Activated CD8-positive, alpha-beta memory T cell treated with anti-CD3 and anti-CD28 coated beads, Interleukin-2, amount 10 ng/mL, durations not matched to agents 7 days and 5 days (primary cell): ENCODE data around the gene AP1S1. TPM values are rescaled to one million over a fixed set of nuclear protein-coding genes. Genes with fewer than 3 reads are reported as not detected.
A peak's percentile ranks its signal among the peaks of the same experiment; 100 is the strongest.
"Not testable (repeated sequence)": the region's sequence is repeated elsewhere in the genome, so short reads cannot be mapped to it uniquely, and the experiment has no call there.

ENCODE experiments used
- ATAC-seq: fragments of 150-1000 bp; cut with Tn5 transposase; one replicate; pipeline ENCODE4 v1.10.0; 2021; ENCODE audit warnings: moderate library complexity
- CTCF ChIA-PET: fragments of 350-600 bp; sonication (Branson Sonifier 250); formaldehyde crosslinking; loops from one replicate; lab custom pipeline; 2021; ENCODE audit warnings: antibody characterized with exemption; lab: Charles Lee
- DNase-seq: peaks from one replicate; pipeline ENCODE4 v3.0.0-alpha.2; 2020
- H3K27ac Mint-ChIP-seq: one replicate; pipeline ENCODE4 v1.8.0; 2021; ENCODE audit warnings: mild to moderate bottlenecking, mixed read lengths
- H3K27me3 Mint-ChIP-seq: one replicate; pipeline ENCODE4 v1.8.0; 2021; ENCODE audit warnings: mixed read lengths
- H3K36me3 Mint-ChIP-seq: one replicate; pipeline ENCODE4 v1.8.0; 2021; ENCODE audit warnings: mild to moderate bottlenecking, mixed read lengths
- H3K4me1 Mint-ChIP-seq: one replicate; pipeline ENCODE4 v1.8.0; 2021; ENCODE audit warnings: mixed read lengths
- H3K4me3 Mint-ChIP-seq: one replicate; pipeline ENCODE4 v1.8.0; 2021; ENCODE audit warnings: mild to moderate bottlenecking, moderate library complexity, mixed read lengths
- H3K9me3 Mint-ChIP-seq: one replicate; pipeline ENCODE4 v1.8.0; 2022; ENCODE audit warnings: low read depth, mixed read lengths
- total RNA-seq, 2 experiments: library from RNA; stranded (reverse); gene quantifications; one replicate each; pipeline ENCODE4 v1.2.3, GENCODE V29; 2021

AP1S1 gene
- total RNA-seq, 2 experiments from 2014 or later = 49.9 to 51.7 TPM

DNA sequence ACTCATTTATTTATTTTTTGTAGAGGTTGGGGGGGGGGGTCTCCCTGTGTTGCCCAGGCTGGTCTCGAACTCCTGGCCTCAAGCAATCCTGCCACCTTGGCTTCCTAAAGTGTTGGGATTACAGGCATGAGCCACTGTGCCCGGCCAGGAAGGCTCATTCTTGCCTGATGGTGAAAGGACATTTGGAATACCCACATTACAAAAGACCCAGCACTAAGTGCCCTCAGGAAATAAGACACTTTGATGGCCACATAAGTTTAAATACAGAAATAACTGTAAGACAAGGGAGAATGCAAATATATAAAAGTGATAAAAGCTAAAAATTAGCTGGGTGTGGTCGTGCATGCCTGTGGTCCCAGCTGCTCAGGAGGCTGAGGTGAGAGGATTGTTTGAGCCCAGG lies 35.4 kb upstream of the AP1S1 start:
- Mint-ChIP-seq H3K27me3 (peaks cover 40% of the 10 kb centered on the region), H3K27ac (no peak overlapping the region), H3K36me3 (no peaks in the 10 kb centered on the region), H3K4me1 (peaks cover 9% of the 10 kb centered on the region), H3K4me3 (no peak overlapping the region), H3K9me3 (no peaks in the 10 kb centered on the region)
- ATAC-seq (no peak), DNase-seq (no peak)
- CTCF ChIA-PET = interaction anchor here (1.0 to 1.7 kb wide), 2 partner anchors 23 to 25 kb away, joined by 3 to 5 read pairs; no protein-coding TSS in a partner anchor

DNA sequence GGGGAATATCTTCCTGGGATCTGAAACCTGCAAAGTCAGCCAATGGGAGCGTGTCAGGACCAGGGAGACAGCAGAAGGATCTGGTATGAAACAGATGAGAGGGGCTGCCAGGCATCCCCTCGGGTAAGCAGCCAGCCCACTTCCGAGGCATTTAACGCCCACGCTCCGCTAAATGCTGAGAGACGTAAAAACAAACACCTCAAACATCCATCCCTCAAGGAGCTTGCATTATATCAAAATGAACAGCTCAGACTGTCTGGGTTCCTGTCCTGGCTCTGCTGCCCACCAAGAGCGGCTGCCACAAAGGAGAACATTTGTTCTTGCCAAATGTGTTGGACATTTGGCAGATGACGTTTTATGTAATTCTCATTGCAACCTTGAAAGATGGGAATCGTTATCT lies 34.4 kb upstream of the AP1S1 start:
- no peak for DNase-seq

DNA sequence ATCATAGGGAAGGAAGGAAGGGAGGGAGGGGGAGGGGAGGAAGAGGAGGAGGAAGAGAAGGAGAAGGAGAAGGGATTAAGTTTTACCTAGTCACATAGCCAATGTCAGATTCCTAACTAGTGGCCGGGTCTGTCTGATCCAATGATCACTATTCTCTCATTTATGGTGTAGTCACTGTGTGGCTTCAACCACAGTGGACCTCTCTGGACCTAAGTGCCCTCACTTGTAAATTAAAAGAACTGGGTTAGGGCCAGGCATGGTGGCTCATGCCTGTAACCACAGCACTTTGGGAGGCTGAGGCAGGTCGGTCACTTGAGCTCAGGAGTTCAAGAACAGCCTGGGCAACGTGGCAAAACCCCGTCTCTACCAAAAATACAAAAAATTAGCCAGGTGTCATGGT lies 34.0 kb upstream of the AP1S1 start:
- H3K9me3 Mint-ChIP-seq = no peaks in the 10 kb centered on the region
- H3K4me1 Mint-ChIP-seq = peaks cover 19% of the 10 kb centered on the region
- DNase-seq (no peak), ATAC-seq (no peak)
- H3K36me3 Mint-ChIP-seq = no peaks in the 10 kb centered on the region
- H3K27ac Mint-ChIP-seq = no peak overlapping the region
- H3K27me3 Mint-ChIP-seq = peaks cover 48% of the 10 kb centered on the region
- H3K4me3 Mint-ChIP-seq = no peak overlapping the region
- CTCF ChIA-PET = interaction anchor here (1.3 to 1.6 kb wide), 2 partner anchors 18 to 21 kb away, joined by 3 to 5 read pairs; no protein-coding TSS in a partner anchor

More for the DNA sequence above, 34.4 kb upstream of the AP1S1 start:
- H3K4me1 Mint-ChIP-seq = peaks cover 16% of the 10 kb centered on the region
- no peaks in the 10 kb centered on the region for H3K9me3 Mint-ChIP-seq
- CTCF ChIA-PET = interaction anchor here (0.6 to 1.7 kb wide), 5 partner anchors 18 to 30 kb away, joined by 3 to 5 read pairs (median 4); no protein-coding TSS in a partner anchor
- H3K4me3 Mint-ChIP-seq = no peak overlapping the region
- H3K36me3 Mint-ChIP-seq = no peaks in the 10 kb centered on the region
- peaks cover 45% of the 10 kb centered on the region for H3K27me3 Mint-ChIP-seq
- H3K27ac Mint-ChIP-seq = no peak overlapping the region
- ATAC-seq = no peak

DNA sequence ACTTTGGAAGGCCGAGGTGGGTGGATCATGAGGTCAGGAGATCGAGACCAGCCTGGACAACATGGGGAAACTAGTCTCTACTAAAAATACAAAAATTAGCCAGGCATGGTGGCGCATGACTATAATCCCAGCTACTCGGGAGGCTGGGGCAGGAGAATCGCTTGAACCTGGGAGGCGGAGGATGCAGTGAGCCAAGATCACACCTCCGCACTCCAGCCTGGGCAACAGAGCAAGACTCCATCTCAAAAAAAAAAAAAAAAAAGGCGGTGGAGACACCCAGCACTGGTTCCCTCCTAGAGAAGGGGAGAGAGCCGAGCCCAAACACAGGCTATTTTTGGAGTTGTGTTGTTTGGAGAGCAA lies 32.7 kb upstream of the AP1S1 start:
- Mint-ChIP-seq H3K4me1 (peaks cover 31% of the 10 kb centered on the region), H3K4me3 (peak overlapping the region; percentile 54), H3K27me3 (peaks cover 52% of the 10 kb centered on the region)
- CTCF ChIA-PET, H3K9me3 Mint-ChIP-seq, H3K36me3 Mint-ChIP-seq, H3K27ac Mint-ChIP-seq, DNase-seq, ATAC-seq: not testable (repeated sequence)

DNA sequence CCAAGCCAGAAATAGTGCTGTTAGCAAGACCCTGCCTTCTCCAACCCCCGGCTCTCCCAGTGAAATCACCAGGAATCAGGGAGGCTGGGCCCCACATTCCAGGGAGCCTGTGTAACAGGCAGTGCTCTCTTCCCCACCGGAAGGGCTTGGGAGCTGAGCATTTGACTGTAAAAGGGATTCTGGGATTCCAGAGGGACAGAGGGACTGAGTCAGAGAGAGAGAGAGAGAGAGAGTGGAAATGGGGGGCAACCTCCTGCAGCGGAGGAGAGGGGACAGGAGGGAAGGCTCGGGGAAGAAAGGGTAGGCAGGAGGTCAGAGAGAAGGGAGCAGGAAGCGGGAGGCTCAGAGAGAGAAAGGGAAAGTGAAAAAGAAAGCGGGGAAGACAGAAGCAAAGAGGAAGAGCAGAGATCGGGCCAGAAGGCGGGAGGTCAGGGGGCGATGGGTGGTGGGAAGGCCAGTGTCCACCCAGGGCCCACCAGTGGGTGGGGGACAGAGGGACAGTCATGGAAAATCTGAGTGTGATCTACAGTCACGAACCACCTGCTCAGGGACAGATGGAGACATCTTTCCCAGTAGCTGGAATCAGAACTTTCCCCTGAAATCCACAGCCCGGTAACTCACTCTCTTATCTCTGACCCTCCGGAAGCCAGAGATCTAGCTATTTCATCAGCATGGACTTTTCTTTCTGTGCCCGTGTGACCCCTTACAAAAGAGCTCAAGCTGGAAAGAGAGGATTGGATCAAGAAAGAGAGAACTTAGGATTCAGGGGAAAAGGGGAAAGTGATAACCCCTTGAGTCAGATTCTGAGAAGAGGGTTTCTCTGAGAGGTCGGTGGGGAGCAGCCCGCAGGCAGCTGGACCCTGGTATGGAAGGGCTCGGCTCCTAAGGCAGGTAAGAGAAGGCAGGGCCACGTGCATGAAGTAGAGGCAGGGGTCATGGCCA lies 32.0 kb upstream of the AP1S1 start:
- no peak for DNase-seq
- Mint-ChIP-seq H3K36me3 (no peaks in the 10 kb centered on the region), H3K4me1 (peaks cover 37% of the 10 kb centered on the region), H3K27me3 (peaks cover 56% of the 10 kb centered on the region), H3K4me3 (peak overlapping the region; percentile 54), H3K9me3 (no peaks in the 10 kb centered on the region), H3K27ac (no peak overlapping the region)
- CTCF ChIA-PET = interaction anchor here (0.7 to 1.1 kb wide), 4 partner anchors 12 to 37 kb away, joined by 3 to 4 read pairs (median 3); partner anchors contain the start of gene TRIM56
- ATAC-seq = no peak

DNA sequence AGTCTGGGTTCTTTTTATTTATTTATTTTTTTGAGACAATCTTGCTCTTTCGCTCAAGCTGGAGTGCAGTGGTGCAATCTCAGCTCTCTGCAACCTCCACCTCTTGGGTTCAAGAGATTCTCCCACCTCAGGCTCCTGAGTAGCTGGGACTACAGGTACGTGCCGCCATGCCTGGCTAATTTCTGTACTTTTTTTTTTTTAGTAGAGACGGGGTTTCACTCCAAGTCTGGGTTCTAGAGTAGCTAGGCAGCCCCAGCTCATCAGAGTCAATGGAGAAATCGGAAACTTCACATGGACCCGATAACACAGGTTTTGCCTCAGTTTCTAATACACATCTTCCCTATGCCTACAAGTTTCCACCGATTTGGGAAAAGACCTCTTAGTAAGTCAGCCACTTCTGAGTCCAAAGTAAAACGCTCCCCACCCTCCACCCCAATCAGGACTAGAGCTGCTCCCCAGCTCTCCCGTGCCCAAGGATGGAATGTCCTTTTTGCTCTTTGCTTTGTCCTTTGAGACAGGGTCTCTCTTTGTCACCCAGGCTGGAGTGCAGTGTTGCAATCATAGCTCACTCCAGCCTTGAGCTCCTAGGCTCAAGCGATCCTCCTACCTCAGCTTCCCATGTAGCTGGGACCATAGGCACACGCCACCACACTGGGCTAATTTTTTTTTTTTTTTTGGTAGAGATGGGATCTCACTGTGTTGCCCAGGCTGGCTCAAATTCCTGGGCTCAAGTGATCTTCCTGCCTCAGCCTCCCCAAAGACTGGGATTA lies 31.2 kb upstream of the AP1S1 start:
- DNase-seq (no peak), ATAC-seq (no peak)
- Mint-ChIP-seq H3K27me3 (peaks cover 63% of the 10 kb centered on the region), H3K9me3 (no peaks in the 10 kb centered on the region), H3K27ac (no peak overlapping the region), H3K4me3 (no peak overlapping the region), H3K4me1 (peaks cover 44% of the 10 kb centered on the region), H3K36me3 (no peaks in the 10 kb centered on the region)
- CTCF ChIA-PET = interaction anchor here (0.6 to 1.1 kb wide), 5 partner anchors 11 to 350 kb away, joined by 3 to 4 read pairs (median 3); partner anchors contain the start of gene TRIM56

DNA sequence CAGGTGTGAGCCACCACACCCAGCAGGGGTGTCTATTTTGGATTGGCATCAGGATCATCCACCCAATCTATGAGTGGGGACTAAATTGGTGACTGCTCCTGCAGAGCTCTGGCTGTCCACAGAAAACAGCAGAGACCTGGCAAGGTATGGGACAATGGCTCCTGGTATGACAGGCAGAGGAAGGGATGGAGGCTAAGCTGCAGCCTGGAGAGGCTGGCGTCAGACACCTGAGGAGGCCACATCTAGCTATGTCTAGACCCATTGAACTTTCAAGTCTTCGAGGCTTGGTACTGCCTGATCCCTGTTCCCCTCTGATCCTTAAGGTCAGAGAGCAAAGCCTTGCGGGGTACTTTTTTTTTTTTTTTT lies 30.6 kb upstream of the AP1S1 start:
- DNase-seq = no peak
- Mint-ChIP-seq H3K4me3 (no peak overlapping the region), H3K27ac (no peak overlapping the region), H3K27me3 (peaks cover 67% of the 10 kb centered on the region), H3K36me3 (no peaks in the 10 kb centered on the region), H3K4me1 (peaks cover 47% of the 10 kb centered on the region), H3K9me3 (no peaks in the 10 kb centered on the region)
- ATAC-seq = no peak
- CTCF ChIA-PET = interaction anchor here (0.6 kb wide), 1 partner anchor 351 kb away, joined by 3 read pairs; no protein-coding TSS in a partner anchor

DNA sequence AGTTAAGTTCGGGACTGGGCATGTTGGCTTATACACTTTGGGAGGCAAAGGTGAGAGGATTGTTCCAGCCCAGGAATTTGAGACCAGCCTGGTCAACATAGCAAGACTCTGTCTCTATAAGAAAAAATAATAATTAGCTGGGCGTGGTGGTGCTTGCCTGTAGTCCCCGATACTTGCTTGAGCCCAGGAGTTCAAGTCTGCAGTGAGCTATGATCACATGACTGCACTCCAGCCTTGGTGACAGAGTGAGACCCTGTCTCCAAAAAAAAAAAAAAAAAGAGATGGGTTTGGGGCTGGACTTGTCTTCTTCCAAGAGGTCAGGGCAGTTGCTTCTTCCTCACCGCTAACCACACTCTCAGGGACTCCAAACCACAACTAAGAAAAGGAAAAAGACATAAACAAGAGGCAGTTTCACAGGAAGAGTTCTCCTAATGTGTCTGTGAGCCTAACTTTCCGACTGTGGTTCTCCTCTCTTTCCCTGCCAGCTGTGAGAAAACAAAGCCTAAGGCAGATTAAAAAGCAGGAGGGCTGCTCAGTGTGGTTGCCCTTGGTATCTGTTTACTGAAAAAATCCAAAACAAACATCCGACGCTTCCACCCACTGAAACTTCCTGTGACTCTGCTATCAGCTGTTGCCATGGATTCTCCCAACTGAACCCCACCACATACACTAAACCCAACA lies 29.8 kb upstream of the AP1S1 start:
- ATAC-seq = no peak
- H3K27ac Mint-ChIP-seq = peak overlapping the region; percentile 56
- H3K36me3 Mint-ChIP-seq = no peaks in the 10 kb centered on the region
- H3K4me3 Mint-ChIP-seq = no peak overlapping the region
- DNase-seq = no peak
- H3K27me3 Mint-ChIP-seq = peaks cover 64% of the 10 kb centered on the region
- no peaks in the 10 kb centered on the region for H3K9me3 Mint-ChIP-seq
- CTCF ChIA-PET = interaction anchor here (1.4 to 1.7 kb wide), 2 partner anchors 46 to 158 kb away, joined by 3 to 5 read pairs; no protein-coding TSS in a partner anchor
- H3K4me1 Mint-ChIP-seq = peaks cover 47% of the 10 kb centered on the region

DNA sequence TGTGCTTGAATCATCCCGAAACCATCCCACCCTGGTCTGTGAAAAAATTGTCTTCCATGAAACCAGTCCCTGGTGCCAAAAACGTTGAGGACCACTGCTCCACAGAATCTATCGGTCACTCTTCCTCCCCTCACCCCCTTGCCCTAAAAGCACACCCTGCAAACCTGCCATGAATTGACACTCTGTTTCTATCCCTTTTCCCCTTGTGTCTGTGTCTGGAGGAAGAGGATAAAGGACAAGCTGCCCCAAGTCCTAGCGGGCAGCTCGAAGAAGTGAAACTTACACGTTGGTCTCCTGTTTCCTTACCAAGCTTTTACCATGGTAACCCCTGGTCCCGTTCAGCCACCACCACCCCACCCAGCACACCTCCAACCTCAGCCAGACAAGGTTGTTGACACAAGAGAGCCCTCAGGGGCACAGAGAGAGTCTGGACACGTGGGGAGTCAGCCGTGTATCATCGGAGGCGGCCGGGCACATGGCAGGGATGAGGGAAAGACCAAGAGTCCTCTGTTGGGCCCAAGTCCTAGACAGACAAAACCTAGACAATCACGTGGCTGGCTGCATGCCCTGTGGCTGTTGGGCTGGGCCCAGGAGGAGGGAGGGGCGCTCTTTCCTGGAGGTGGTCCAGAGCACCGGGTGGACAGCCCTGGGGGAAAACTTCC lies 28.2 kb upstream of the AP1S1 start:
- H3K27ac Mint-ChIP-seq = peak overlapping the region; percentile 33
- no peaks in the 10 kb centered on the region for H3K36me3 Mint-ChIP-seq
- peak; percentile 69 for DNase-seq
- H3K9me3 Mint-ChIP-seq = no peaks in the 10 kb centered on the region
- peaks cover 60% of the 10 kb centered on the region for H3K27me3 Mint-ChIP-seq
- H3K4me1 Mint-ChIP-seq = peaks cover 47% of the 10 kb centered on the region
- CTCF ChIA-PET = interaction anchor here (1.1 to 2.3 kb wide), 9 partner anchors 11 to 189 kb away, joined by 3 to 16 read pairs (median 5); no protein-coding TSS in a partner anchor
- ATAC-seq = peak; percentile 34
- H3K4me3 Mint-ChIP-seq = peak overlapping the region; percentile 38

DNA sequence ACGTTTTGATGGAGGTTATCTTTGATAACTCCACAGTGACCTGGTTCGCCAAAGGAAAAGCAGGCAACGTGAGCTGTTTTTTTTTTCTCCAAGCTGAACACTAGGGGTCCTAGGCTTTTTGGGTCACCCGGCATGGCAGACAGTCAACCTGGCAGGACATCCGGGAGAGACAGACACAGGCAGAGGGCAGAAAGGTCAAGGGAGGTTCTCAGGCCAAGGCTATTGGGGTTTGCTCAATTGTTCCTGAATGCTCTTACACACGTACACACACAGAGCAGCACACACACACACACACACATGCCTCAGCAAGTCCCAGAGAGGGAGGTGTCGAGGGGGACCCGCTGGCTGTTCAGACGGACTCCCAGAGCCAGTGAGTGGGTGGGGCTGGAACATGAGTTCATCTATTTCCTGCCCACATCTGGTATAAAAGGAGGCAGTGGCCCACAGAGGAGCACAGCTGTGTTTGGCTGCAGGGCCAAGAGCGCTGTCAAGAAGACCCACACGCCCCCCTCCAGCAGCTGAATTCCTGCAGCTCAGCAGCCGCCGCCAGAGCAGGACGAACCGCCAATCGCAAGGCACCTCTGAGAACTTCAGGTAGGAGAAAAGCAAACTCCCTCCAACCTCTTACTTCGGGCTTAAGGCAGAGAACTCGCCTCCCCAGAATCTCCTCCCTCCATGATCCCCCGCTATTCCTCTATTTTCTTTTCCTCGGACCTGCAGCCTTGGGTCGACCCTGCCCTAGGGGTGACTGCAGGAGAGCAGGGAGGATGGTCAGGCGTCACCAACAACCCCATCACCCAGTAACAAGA lies 27.4 kb upstream of the AP1S1 start, which contains the start of gene SERPINE1:
Gene SERPINE1 (plus strand): TSS at position 454 of the 809 bp plus-strand sequence. CDS start 1,290 bp downstream, outside the sequence.
- ATAC-seq (peak; percentile 86), DNase-seq (peak; percentile 86)
- H3K27ac Mint-ChIP-seq = peak within 1 kb of the TSS; percentile 33
- H3K4me1 Mint-ChIP-seq = peaks cover 47% of the 10 kb centered on the region
- peaks cover 58% of the 10 kb centered on the region for H3K27me3 Mint-ChIP-seq
- H3K9me3 Mint-ChIP-seq = no peaks in the 10 kb centered on the region
- H3K36me3 Mint-ChIP-seq = no peaks in the 10 kb centered on the region
- peak within 1 kb of the TSS; percentile 38 for H3K4me3 Mint-ChIP-seq
- CTCF ChIA-PET = interaction anchor here (1.1 to 2.3 kb wide), 7 partner anchors 10 to 188 kb away, joined by 3 to 16 read pairs (median 7); no protein-coding TSS in a partner anchor

DNA sequence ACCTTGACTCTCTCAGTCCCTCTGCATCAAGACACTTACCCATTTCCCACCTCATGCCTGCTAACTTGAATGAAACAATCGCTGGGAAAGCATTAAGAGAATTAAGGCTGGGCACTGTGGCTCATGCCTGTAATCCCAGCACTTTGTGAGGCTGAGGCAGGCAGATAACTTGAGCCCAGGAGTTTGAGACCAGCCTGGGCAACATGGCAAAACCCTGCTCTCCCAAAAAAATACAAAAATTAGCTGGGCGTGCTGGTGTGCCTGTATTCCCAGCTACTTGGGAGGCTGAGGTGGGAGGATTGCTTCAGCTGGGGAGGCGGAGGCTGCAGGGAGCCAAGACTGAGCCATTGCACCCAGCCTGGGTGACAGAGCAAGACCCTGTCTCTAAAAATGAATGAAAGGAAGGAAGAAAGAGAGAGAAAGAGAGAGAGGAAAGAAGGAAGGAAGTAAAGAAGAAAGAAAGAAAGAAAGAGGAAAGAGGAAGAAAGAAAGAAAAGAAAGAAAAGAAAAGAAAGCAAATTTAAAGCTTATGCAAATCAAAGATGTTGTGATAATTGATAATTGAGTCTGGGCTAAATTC lies 26.7 kb upstream of the AP1S1 start:
- CTCF ChIA-PET = interaction anchor here (1.1 to 2.3 kb wide), 6 partner anchors 9 to 188 kb away, joined by 3 to 16 read pairs (median 7); no protein-coding TSS in a partner anchor
- ATAC-seq (no peak), DNase-seq (no peak)
- Mint-ChIP-seq H3K27ac (peak overlapping the region; percentile 18), H3K36me3 (no peaks in the 10 kb centered on the region), H3K27me3 (peaks cover 57% of the 10 kb centered on the region), H3K4me3 (peak overlapping the region; percentile 38), H3K9me3 (no peaks in the 10 kb centered on the region), H3K4me1 (peaks cover 40% of the 10 kb centered on the region)
